ENCODE results near the gene RPP14.

The RPP14 gene

DNA sequence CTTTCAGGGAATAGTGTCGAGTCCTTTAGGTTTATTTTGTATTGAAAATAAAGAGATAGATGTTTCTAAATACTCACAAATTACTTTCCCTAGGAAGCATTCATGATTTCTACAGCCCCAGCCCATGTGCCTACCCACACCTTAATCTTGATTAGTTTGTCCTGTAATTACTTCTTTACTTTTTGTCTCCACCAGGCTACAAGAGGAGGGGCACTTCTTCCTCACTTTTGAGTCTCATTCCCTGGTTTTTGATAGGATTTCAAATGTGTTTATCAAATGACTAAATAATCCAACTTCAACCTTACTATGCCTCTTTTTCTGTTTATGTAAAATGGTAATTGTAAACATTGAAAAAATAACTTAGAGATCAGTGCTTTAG lies 28.4 kb downstream of the RPP14 start:
- peak overlapping the region; percentile 99 for H3K27ac ChIP-seq (ENCODE audit: low read depth, low read length)
- H3K79me2 ChIP-seq (ENCODE audit: control insufficient read depth, low read length), result peaks cover 77% of the 10 kb centered on the region
- no peaks in the 10 kb centered on the region for H3K9me2 ChIP-seq (replicated peaks; ENCODE audit: control insufficient read depth, low read length)
- no peaks in the 10 kb centered on the region for H4K20me1 ChIP-seq (ENCODE audit: control insufficient read depth, insufficient read depth, low read depth, low read length)
- H3K4me3 ChIP-seq (ENCODE audit: low read length), result peak overlapping the region; percentile 92
- no peaks in the 10 kb centered on the region for H3K27me3 ChIP-seq (ENCODE audit: control insufficient read depth, low read length)
- peaks cover 64% of the 10 kb centered on the region for H3K4me1 ChIP-seq (ENCODE audit: control insufficient read depth, low read length)
- peak overlapping the region; percentile 74 for H3K4me2 ChIP-seq (ENCODE audit: low read length)
- peaks cover 58% of the 10 kb centered on the region for H3F3A ChIP-seq (ENCODE audit: control insufficient read depth, insufficient read depth)
- H3K9me3 ChIP-seq (ENCODE audit: control insufficient read depth, insufficient read depth, low read length), result no peaks in the 10 kb centered on the region
- H3K36me3 ChIP-seq (ENCODE audit: control insufficient read depth, low read length), result peaks cover 56% of the 10 kb centered on the region
- TF ChIP-seq, protein P1, sequence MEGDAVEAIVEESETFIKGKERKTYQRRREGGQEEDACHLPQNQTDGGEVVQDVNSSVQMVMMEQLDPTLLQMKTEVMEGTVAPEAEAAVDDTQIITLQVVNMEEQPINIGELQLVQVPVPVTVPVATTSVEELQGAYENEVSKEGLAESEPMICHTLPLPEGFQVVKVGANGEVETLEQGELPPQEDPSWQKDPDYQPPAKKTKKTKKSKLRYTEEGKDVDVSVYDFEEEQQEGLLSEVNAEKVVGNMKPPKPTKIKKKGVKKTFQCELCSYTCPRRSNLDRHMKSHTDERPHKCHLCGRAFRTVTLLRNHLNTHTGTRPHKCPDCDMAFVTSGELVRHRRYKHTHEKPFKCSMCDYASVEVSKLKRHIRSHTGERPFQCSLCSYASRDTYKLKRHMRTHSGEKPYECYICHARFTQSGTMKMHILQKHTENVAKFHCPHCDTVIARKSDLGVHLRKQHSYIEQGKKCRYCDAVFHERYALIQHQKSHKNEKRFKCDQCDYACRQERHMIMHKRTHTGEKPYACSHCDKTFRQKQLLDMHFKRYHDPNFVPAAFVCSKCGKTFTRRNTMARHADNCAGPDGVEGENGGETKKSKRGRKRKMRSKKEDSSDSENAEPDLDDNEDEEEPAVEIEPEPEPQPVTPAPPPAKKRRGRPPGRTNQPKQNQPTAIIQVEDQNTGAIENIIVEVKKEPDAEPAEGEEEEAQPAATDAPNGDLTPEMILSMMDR (IDR thresholded peaks at IDR 0.05; ENCODE audit: low read depth, low read length, poor library complexity, severe bottlenecking), result no peak
- no peak for TF ChIP-seq EZH2phosphoT487 (IDR thresholded peaks at IDR 0.05; ENCODE audit: borderline replicate concordance, low read length)

DNA sequence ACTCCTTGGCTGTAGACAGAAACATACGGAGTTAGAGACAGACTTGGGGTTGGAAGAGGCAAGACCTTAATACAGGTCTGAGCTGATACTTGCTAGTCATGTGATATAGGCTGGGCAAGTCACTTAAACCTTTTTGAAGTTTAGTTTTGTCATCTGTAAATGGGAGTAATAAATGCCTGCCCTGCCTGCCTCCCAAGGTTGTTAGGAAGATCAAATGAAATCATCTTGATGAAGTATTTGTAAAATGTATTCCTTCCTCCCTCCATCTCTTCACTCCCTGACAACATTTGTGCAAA lies 29.6 kb downstream of the RPP14 start:
- TF ChIP-seq, protein P1 (IDR thresholded peaks at IDR 0.05; ENCODE audit: low read depth, low read length, poor library complexity, severe bottlenecking), result no peak
- TF ChIP-seq EZH2phosphoT487 (IDR thresholded peaks at IDR 0.05; ENCODE audit: borderline replicate concordance, low read length), result no peak
- no peaks in the 10 kb centered on the region for H4K20me1 ChIP-seq (ENCODE audit: control insufficient read depth, insufficient read depth, low read depth, low read length)
- H3K4me2 ChIP-seq (ENCODE audit: low read length), result peak overlapping the region; percentile 74
- peaks cover 71% of the 10 kb centered on the region for H3K4me1 ChIP-seq (ENCODE audit: control insufficient read depth, low read length)
- peaks cover 88% of the 10 kb centered on the region for H3K79me2 ChIP-seq (ENCODE audit: control insufficient read depth, low read length)
- H3F3A ChIP-seq (ENCODE audit: control insufficient read depth, insufficient read depth), result peaks cover 50% of the 10 kb centered on the region
- H3K36me3 ChIP-seq (ENCODE audit: control insufficient read depth, low read length), result peaks cover 67% of the 10 kb centered on the region
- peak overlapping the region; percentile 99 for H3K27ac ChIP-seq (ENCODE audit: low read depth, low read length)
- H3K9me2 ChIP-seq (replicated peaks; ENCODE audit: control insufficient read depth, low read length), result no peaks in the 10 kb centered on the region
- H3K4me3 ChIP-seq (ENCODE audit: low read length), result peak overlapping the region; percentile 92
- H3K9me3 ChIP-seq (ENCODE audit: control insufficient read depth, insufficient read depth, low read length), result no peaks in the 10 kb centered on the region
- no peaks in the 10 kb centered on the region for H3K27me3 ChIP-seq (ENCODE audit: control insufficient read depth, low read length)

DNA sequence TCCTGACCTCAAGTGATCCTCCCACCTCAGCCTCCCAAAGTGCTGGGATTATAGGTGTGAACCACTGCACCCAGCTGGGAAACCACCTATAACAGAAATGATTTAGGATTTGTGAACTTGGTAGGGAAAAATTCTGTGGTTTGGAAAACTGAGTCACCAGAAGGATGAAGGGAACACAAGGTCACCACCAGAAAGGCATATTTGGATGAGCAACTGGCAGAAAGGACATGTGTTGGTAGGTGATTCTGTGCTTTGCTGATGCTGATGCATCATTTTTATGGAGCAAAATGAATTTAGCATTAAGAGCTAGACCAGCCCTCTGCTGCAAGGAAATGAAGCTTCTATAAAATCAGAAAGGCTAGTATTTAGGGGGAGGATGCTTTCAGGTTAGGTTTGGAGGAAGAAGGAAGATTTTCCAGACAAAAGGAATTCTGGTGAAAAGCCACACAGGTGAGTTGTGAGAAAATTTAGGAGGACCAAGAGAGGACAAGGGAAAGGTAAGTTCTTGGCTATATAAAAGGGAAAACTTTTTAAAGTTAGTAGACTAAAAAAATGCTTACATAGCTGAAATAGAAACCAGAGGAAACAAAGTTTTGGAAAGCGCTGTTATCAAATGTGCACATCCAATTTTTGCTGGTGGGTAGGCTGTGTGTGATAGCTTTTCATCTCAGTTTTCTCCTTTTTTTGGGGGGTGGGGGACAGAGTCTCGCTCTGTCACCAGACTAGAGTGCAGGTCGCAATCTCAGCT lies 30.3 kb downstream of the RPP14 start:
- TF ChIP-seq, protein P1 (IDR thresholded peaks at IDR 0.05; ENCODE audit: low read depth, low read length, poor library complexity, severe bottlenecking), result no peak
- no peak for TF ChIP-seq EZH2phosphoT487 (IDR thresholded peaks at IDR 0.05; ENCODE audit: borderline replicate concordance, low read length)
- Histone ChIP-seq H4K20me1 (ENCODE audit: control insufficient read depth, insufficient read depth, low read depth, low read length) (no peaks in the 10 kb centered on the region), H3K27ac (ENCODE audit: low read depth, low read length) (peak overlapping the region; percentile 99), H3K36me3 (ENCODE audit: control insufficient read depth, low read length) (peaks cover 74% of the 10 kb centered on the region), H3K9me2 (replicated peaks; ENCODE audit: control insufficient read depth, low read length) (no peaks in the 10 kb centered on the region), H3K79me2 (ENCODE audit: control insufficient read depth, low read length) (peaks cover 95% of the 10 kb centered on the region), H3K27me3 (ENCODE audit: control insufficient read depth, low read length) (no peaks in the 10 kb centered on the region), H3K4me1 (ENCODE audit: control insufficient read depth, low read length) (peaks cover 71% of the 10 kb centered on the region), H3K9me3 (ENCODE audit: control insufficient read depth, insufficient read depth, low read length) (no peaks in the 10 kb centered on the region), H3F3A (ENCODE audit: control insufficient read depth, insufficient read depth) (peaks cover 45% of the 10 kb centered on the region), H3K4me2 (ENCODE audit: low read length) (peak overlapping the region; percentile 98), H3K4me3 (ENCODE audit: low read length) (peak overlapping the region; percentile 68)

All from DOHH2 (cell line).